ENCODE results near the gene MLLT10. TPM values are rescaled to one million over a fixed set of nuclear protein-coding genes. Genes with fewer than 3 reads are reported as not detected.

Gene MLLT10
- total and polyA plus RNA-seq, 9 donors: 23.6 to 55.1 (median 36.8) TPM

- TF ChIP-seq EP300 (IDR thresholded peaks at IDR 0.05): no peak
- TF ChIP-seq POLR2A (IDR thresholded peaks at IDR 0.05): no peak
- no peak for TF ChIP-seq CTCF (IDR thresholded peaks at IDR 0.05)
- intact Hi-C loops (cut with DNase I): no loop called here
Observed at GRCh38 chr10:21692916-21693315, 158.9 kb downstream of the MLLT10 start.

GRCh38 chr10:21693418-21693817, 159.4 kb downstream of the MLLT10 start:
- Histone ChIP-seq H3K27me3 (no peaks in the 10 kb centered on the region), H3K9me3 (no peaks in the 10 kb centered on the region), H3K4me3 (no peak overlapping the region), H3K36me3 (no peaks in the 10 kb centered on the region), H3K27ac (no peak overlapping the region), H3K4me1 (ENCODE audit: insufficient read depth) (peaks cover 2% of the 10 kb centered on the region)
- TF ChIP-seq CTCF (IDR thresholded peaks at IDR 0.05) (no peak), EP300 (IDR thresholded peaks at IDR 0.05) (no peak), POLR2A (IDR thresholded peaks at IDR 0.05) (no peak)
- no peak for DNase-seq
- WGBS, 3 donors: 26 to 45% (median 34%) methylated on average over 5 of the region's 5 CpGs
- intact Hi-C loops (cut with DNase I): no loop called here

More at GRCh38 chr10:21692916-21693315, 158.9 kb downstream of the MLLT10 start:
- no peaks in the 10 kb centered on the region for H3K36me3 ChIP-seq
- WGBS, 3 donors: 73 to 85% (median 83%) methylated on average over 1 of the region's 1 CpG
- no peaks in the 10 kb centered on the region for H3K9me3 ChIP-seq
- peaks cover 2% of the 10 kb centered on the region for H3K4me1 ChIP-seq (ENCODE audit: insufficient read depth)
- no peaks in the 10 kb centered on the region for H3K27me3 ChIP-seq
- H3K4me3 ChIP-seq: no peak overlapping the region
- H3K27ac ChIP-seq: no peak overlapping the region
- no peak for DNase-seq

- intact Hi-C loops (cut with DNase I): no loop called here
- DNase-seq: peak; percentile 32 to 72 (median 68)
- no peak for TF ChIP-seq POLR2A (IDR thresholded peaks at IDR 0.05)
- no peak for TF ChIP-seq EP300 (IDR thresholded peaks at IDR 0.05)
- TF ChIP-seq CTCF (IDR thresholded peaks at IDR 0.05): no peak
- Histone ChIP-seq H3K36me3 (no peaks in the 10 kb centered on the region), H3K4me1 (ENCODE audit: insufficient read depth) (peaks cover 2% of the 10 kb centered on the region), H3K4me3 (no peak overlapping the region), H3K27ac (peak overlapping the region in 1 of 2 donors; percentile 65), H3K27me3 (no peaks in the 10 kb centered on the region), H3K9me3 (no peaks in the 10 kb centered on the region)
- 8 to 17% (median 14%) methylated on average over 3 of the region's 3 CpGs for WGBS, 3 donors
Observed at GRCh38 chr10:21694631-21695030, 160.6 kb downstream of the MLLT10 start.

GRCh38 chr10:21696302-21696701, 162.3 kb downstream of the MLLT10 start:
- peaks cover 2% of the 10 kb centered on the region for H3K4me1 ChIP-seq (ENCODE audit: insufficient read depth)
- no peak for DNase-seq
- H3K36me3 ChIP-seq: no peaks in the 10 kb centered on the region
- TF ChIP-seq CTCF (IDR thresholded peaks at IDR 0.05) (no peak), POLR2A (IDR thresholded peaks at IDR 0.05) (no peak), EP300 (IDR thresholded peaks at IDR 0.05) (no peak)
- no peak overlapping the region for H3K27ac ChIP-seq
- H3K27me3 ChIP-seq: no peaks in the 10 kb centered on the region
- intact Hi-C loops (cut with DNase I): no loop called here
- peaks cover 0 to 6% of the 10 kb centered on the region in 2 donors for H3K9me3 ChIP-seq
- no peak overlapping the region for H3K4me3 ChIP-seq

All from ovary (tissue), 9 donors.